HEK293T (cell line): ENCODE data around the gene TSNAXIP1.

ENCODE experiments used
- CTCF ChIA-PET: fragments of 350-600 bp; formaldehyde crosslinking; extraction: SDS; loops from one replicate; lab custom pipeline; 2021; ENCODE audit warnings: antibody characterized with exemption, inconsistent platforms; lab: Yijun Ruan, JAX
- POLR2A ChIA-PET: fragments of 350-600 bp; formaldehyde crosslinking; extraction: SDS; loops from one replicate; lab custom pipeline; 2020; ENCODE audit warnings: antibody characterized with exemption, inconsistent platforms; lab: Yijun Ruan, JAX
- DNase-seq: peaks from one replicate; pipeline ENCODE4 v3.0.0; 2012; ENCODE audit warnings: mixed read lengths; ENCODE audit errors: extremely low spot score
- ARNT ChIP-seq: fragments of 450-650 bp; IDR thresholded peaks from 2 replicates; pipeline ENCODE4 v1.6.1; 2017; ENCODE audit warnings: mild to moderate bottlenecking
- BHLHE40 ChIP-seq: fragments of 450-650 bp; IDR thresholded peaks from 2 replicates; pipeline ENCODE4 v1.6.1; 2016; ENCODE audit warnings: mild to moderate bottlenecking, moderate library complexity, borderline replicate concordance
- CTBP1 ChIP-seq: fragments of 450-650 bp; IDR thresholded peaks from 2 replicates; pipeline ENCODE4 v1.6.1; 2016; ENCODE audit warnings: borderline replicate concordance
- ELF4 ChIP-seq: fragments of 450-650 bp; IDR thresholded peaks from 2 replicates; pipeline ENCODE4 v1.6.1; 2017; ENCODE audit warnings: antibody characterized with exemption
- FOXA1 ChIP-seq: fragments of 450-650 bp; IDR thresholded peaks from 2 replicates; pipeline ENCODE4 v1.6.1; 2016; ENCODE audit warnings: mild to moderate bottlenecking
- FOXK2 ChIP-seq: fragments of 450-650 bp; IDR thresholded peaks from 2 replicates; pipeline ENCODE4 v1.6.1; 2016; ENCODE audit warnings: mild to moderate bottlenecking
- FOXM1 ChIP-seq: fragments of 450-650 bp; IDR thresholded peaks from 2 replicates; pipeline ENCODE4 v1.6.1; 2017; ENCODE audit warnings: mild to moderate bottlenecking, borderline replicate concordance
- HDGF ChIP-seq: fragments of 450-650 bp; IDR thresholded peaks from 2 replicates; pipeline ENCODE4 v1.6.1; 2017; ENCODE audit warnings: antibody characterized with exemption, borderline replicate concordance
- L3MBTL2 ChIP-seq: fragments of 450-650 bp; conservative IDR thresholded peaks from 2 replicates; pipeline ENCODE4 v1.6.1; 2016; ENCODE audit warnings: mild to moderate bottlenecking
- LEF1 ChIP-seq: fragments of 450-650 bp; IDR thresholded peaks from 2 replicates; pipeline ENCODE4 v1.6.1; 2017; ENCODE audit warnings: mild to moderate bottlenecking, borderline replicate concordance
- NFRKB ChIP-seq: fragments of 450-650 bp; IDR thresholded peaks from 2 replicates; pipeline ENCODE4 v1.6.1; 2016; ENCODE audit warnings: mild to moderate bottlenecking, moderate library complexity
- SP1 ChIP-seq: fragments of 450-650 bp; IDR thresholded peaks from 2 replicates; pipeline ENCODE4 v1.6.1; 2017
- SUZ12 ChIP-seq: fragments of 450-650 bp; IDR thresholded peaks from 2 replicates; pipeline ENCODE4 v1.6.1; 2016; ENCODE audit warnings: mild to moderate bottlenecking
- TARDBP ChIP-seq: fragments of 450-650 bp; IDR thresholded peaks from 2 replicates; pipeline ENCODE4 v1.6.1; 2016
- ZNF384 ChIP-seq: fragments of 450-650 bp; IDR thresholded peaks from 2 replicates; pipeline ENCODE4 v1.6.1; 2016
- TF ChIP-seq, protein P1 (sequence below): fragments of 450-650 bp; IDR thresholded peaks from 2 replicates; pipeline ENCODE4 v1.6.1; 2016

Gene TSNAXIP1

DNA sequence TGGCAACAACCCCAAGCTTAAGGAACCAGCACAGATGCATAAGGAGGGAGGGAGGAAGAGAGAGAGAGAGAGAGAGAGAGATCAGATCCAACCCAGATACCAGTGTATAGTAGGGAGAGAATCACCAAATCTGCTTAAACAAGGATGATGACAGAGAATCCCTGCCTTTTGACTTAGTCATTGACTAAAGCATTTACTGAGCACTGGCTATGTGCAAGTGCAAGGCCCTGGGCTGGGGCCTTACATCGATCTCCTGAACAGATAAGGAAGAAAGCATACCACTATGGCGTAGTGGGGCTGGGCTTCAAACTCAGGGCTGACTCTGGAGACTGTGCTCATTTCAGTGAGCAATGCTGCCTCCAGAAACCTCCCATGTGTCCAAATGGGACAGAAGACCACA lies 15.8 kb downstream of the TSNAXIP1 start:
- ChIA-PET POLR2A (interaction anchor here (1.0 kb wide), 1 partner anchor 10 kb away, joined by 3 read pairs; no protein-coding TSS in a partner anchor), CTCF (no interaction called here)
- no peak for DNase-seq
- no peak for TF ChIP-seq LEF1
- no peak for TF ChIP-seq L3MBTL2
- TF ChIP-seq SUZ12: no peak
- TF ChIP-seq SP1: no peak
- TF ChIP-seq, protein P1, sequence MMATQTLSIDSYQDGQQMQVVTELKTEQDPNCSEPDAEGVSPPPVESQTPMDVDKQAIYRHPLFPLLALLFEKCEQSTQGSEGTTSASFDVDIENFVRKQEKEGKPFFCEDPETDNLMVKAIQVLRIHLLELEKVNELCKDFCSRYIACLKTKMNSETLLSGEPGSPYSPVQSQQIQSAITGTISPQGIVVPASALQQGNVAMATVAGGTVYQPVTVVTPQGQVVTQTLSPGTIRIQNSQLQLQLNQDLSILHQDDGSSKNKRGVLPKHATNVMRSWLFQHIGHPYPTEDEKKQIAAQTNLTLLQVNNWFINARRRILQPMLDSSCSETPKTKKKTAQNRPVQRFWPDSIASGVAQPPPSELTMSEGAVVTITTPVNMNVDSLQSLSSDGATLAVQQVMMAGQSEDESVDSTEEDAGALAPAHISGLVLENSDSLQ: no peak
- TF ChIP-seq FOXA1: no peak
- no peak for TF ChIP-seq TARDBP
- TF ChIP-seq NFRKB: no peak
- no peak for TF ChIP-seq HDGF
- TF ChIP-seq CTBP1: no peak
- TF ChIP-seq ARNT: no peak
- no peak for TF ChIP-seq ELF4
- TF ChIP-seq BHLHE40: no peak
- no peak for TF ChIP-seq FOXM1
- TF ChIP-seq FOXK2: no peak
- no peak for TF ChIP-seq ZNF384

- no peak for DNase-seq
- ChIA-PET POLR2A (interaction anchor here (1.4 kb wide), 1 partner anchor 106 kb away, joined by 3 read pairs; the partner anchor contains the start of gene GFOD2), CTCF (no interaction called here)
- no peak for TF ChIP-seq ZNF384
- no peak for TF ChIP-seq TARDBP
- no peak for TF ChIP-seq HDGF
- no peak for TF ChIP-seq SUZ12
- TF ChIP-seq, protein P1: no peak
- no peak for TF ChIP-seq FOXM1
- no peak for TF ChIP-seq ELF4
- no peak for TF ChIP-seq NFRKB
- no peak for TF ChIP-seq LEF1
- TF ChIP-seq FOXA1: no peak
- no peak for TF ChIP-seq ARNT
- TF ChIP-seq FOXK2: no peak
- no peak for TF ChIP-seq SP1
- no peak for TF ChIP-seq CTBP1
- TF ChIP-seq L3MBTL2: no peak
Observed at GRCh38 chr16:67825119-67825518, 18.4 kb downstream of the TSNAXIP1 start.

GRCh38 chr16:67825906-67826305 lies 19.2 kb downstream of the TSNAXIP1 start:
- TF ChIP-seq NFRKB (no peak), FOXA1 (no peak), CTBP1 (no peak), HDGF (no peak), BHLHE40 (no peak), LEF1 (no peak), FOXM1 (no peak), ARNT (no peak), TARDBP (no peak), FOXK2 (no peak), ELF4 (no peak), ZNF384 (no peak), L3MBTL2 (no peak), SUZ12 (no peak), SP1 (no peak)
- TF ChIP-seq, protein P1: no peak
- POLR2A ChIA-PET: interaction anchor here (1.4 kb wide), 1 partner anchor 107 kb away, joined by 3 read pairs; the partner anchor contains the start of gene GFOD2
- no peak for DNase-seq

GRCh38 chr16:67828651-67829050 lies 22.0 kb downstream of the TSNAXIP1 start:
- no peak for DNase-seq
- TF ChIP-seq ZNF384: no peak
- POLR2A ChIA-PET: no interaction called here
- CTCF ChIA-PET: no interaction called here

More at GRCh38 chr16:67825906-67826305, 19.2 kb downstream of the TSNAXIP1 start:
- CTCF ChIA-PET: interaction anchor here (1.0 kb wide), 1 partner anchor 9 kb away, joined by 6 read pairs; no protein-coding TSS in a partner anchor

GRCh38 chr16:67833030-67833414 lies 26.3 kb downstream of the TSNAXIP1 start:
- no peak for DNase-seq
- TF ChIP-seq SUZ12 (no peak), FOXM1 (no peak), BHLHE40 (no peak), TARDBP (no peak), NFRKB (no peak), L3MBTL2 (no peak)
- ChIA-PET CTCF (interaction anchor here (1.5 to 2.2 kb wide), 2 partner anchors 17 to 160 kb away, joined by 6 to 9 read pairs; no protein-coding TSS in a partner anchor), POLR2A (interaction anchor here (0.6 to 2.3 kb wide), 11 partner anchors 11 to 164 kb away, joined by 3 to 21 read pairs (median 4); partner anchors contain the start of genes CENPT, NUTF2, RANBP10 and TSNAXIP1)

DNA sequence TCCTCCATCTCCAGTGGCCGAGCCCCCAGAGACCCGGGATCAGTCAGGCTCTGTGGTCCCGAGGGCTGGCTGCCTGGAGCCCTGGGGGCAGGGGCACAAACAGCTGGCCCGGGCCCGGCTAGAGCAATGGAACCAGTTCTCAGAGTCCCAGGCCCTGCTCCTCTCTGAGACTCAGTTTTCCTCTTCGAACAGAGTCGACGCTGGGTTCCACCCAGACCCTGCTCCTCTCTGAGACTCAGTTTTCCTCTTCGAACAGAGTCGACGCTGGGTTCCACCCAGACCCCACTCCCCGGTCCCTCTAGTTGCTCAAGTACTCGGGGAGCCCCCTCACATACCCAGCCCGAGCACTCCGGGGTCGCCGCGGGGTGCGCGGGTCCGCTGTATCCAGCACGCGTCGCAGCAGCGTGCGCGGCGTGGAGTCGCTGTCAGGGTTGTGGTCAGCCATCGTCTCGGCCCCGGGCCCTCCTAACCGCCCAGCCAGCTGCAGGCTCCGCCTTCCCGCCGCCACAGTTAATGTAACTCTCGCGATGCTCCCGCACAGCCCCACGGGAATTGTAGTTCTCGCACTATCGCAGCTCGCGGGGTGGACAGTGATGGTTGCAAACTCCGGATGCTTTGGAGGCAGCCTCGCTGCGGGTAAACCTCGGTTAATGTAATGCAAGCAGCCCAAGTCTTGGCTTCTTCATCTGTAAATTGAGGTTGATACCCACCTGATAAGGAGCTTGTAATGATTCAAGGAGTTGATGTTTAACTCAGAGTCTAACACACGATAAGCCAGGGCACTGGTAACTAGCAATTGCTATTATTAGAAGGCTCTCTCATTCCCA lies 26.9 kb downstream of the TSNAXIP1 start:
- peak; percentile 97 for DNase-seq
- ChIA-PET POLR2A (interaction anchor here (0.6 to 2.3 kb wide), 18 partner anchors 10 to 164 kb away, joined by 3 to 21 read pairs (median 4); partner anchors contain the start of genes CENPT, EDC4, NUTF2 and RANBP10), CTCF (interaction anchor here (1.0 to 2.2 kb wide), 3 partner anchors 13 to 161 kb away, joined by 3 to 9 read pairs (median 6); partner anchors contain the start of gene NUTF2)
- TF ChIP-seq NFRKB: no peak
- TF ChIP-seq CTBP1: no peak
- no peak for TF ChIP-seq HDGF
- TF ChIP-seq FOXA1: no peak
- TF ChIP-seq SP1: no peak
- TF ChIP-seq FOXM1: no peak
- no peak for TF ChIP-seq FOXK2
- TF ChIP-seq ZNF384: no peak
- TF ChIP-seq, protein P1: no peak
- peak; percentile 29; the same call in 1 of the 2 replicates for TF ChIP-seq ELF4
- no peak for TF ChIP-seq SUZ12
- no peak for TF ChIP-seq BHLHE40
- no peak for TF ChIP-seq LEF1
- no peak for TF ChIP-seq ARNT
- peak; percentile 85 for TF ChIP-seq L3MBTL2
